Pancreas (tissue), 10 donors: ENCODE data around the gene PARP15. TPM values are rescaled to one million over a fixed set of nuclear protein-coding genes. Genes with fewer than 3 reads are reported as not detected.

Source experiments
- ATAC-seq, 4 donors: fragments of 200-7000 bp; cut with Tn5 transposase; one replicate each; pipeline versions ENCODE4 v1.8.0 to v1.9.1; 2020; ENCODE audit warnings: mild to moderate bottlenecking in 4 of 4, moderate library complexity in 4 of 4
- DNase-seq, 6 donors: peaks; one replicate each; pipeline ENCODE4 v3.0.0-alpha.2; 2020
- FAIRE-seq: peaks from 2 replicates; lab custom pipeline; 2012; peaks lifted over from hg19 to GRCh38; lab: Jason Lieb, UNC
- H3K27ac ChIP-seq, 4 donors: fragments of 200-600 bp; sonication (generic); 1 replicate in 3 of 4; 2 replicates in 1 of 4; pipeline versions ENCODE4 v1.5.0 to v1.8.0; 2020
- H3K27me3 ChIP-seq, 4 donors: fragments of 200-600 bp; one replicate each; pipeline ENCODE4 v1.8.0; 2021
- H3K36me3 ChIP-seq, 3 donors: fragments of 200-600 bp; sonication (generic) in 1 of 3; one replicate each; pipeline versions ENCODE4 v1.5.0 to v1.8.0; 2020 to 2021
- H3K4me1 ChIP-seq, 3 donors: fragments of 200-600 bp; one replicate each; pipeline ENCODE4 v1.8.0; 2021
- H3K4me3 ChIP-seq, 4 donors: fragments of 200-600 bp; sonication (generic) in 2 of 4; one replicate each; pipeline versions ENCODE4 v1.5.0 to v1.8.0; 2020 to 2021
- H3K9me3 ChIP-seq, 4 donors: fragments of 200-600 bp; one replicate each; pipeline ENCODE4 v1.8.0; 2021
- CTCF ChIP-seq, 4 donors: fragments of 200-600 bp; sonication (generic) in 3 of 4; IDR thresholded peaks; one replicate each; pipeline versions ENCODE4 v1.5.0 to v1.8.0; 2021; ENCODE audit warnings: antibody characterized with exemption in 4 of 4
- WGBS, 2 donors: extraction: QIAGEN DNeasy Blood & Tissue Kit; methylation state at CpG; one replicate each; pipeline ENCODE4 v1.1.7; 2013; 5-methylcytosine and 5-hydroxymethylcytosine counted together
- intact Hi-C, 3 donors: fragments of 100-400 bp; cut with DNase I; formaldehyde crosslinking; loops; one replicate each; pipeline versions ENCODE4 v1.11.1 to v1.14.2; 2022
- polyA plus RNA-seq, 2 donors: library from polyadenylated mRNA; stranded (reverse); fragments of 200-250 nt; gene quantifications; one replicate each; pipeline ENCODE4 v1.2.3, GENCODE V29; 2013
- total RNA-seq, 6 donors: library from RNA; stranded (reverse); fragmentation: NEBNext Ultra II Directional in 4 of 6; extraction: Animal tissue kit (Norgen Biotek cat#: 25700) in 4 of 6; gene quantifications; one replicate each; pipeline versions ENCODE4 v1.2.1 to v1.2.4, GENCODE V29; 2021 to 2023
- donor health status: healthy with polysubstance abuse.
- donor health status: DM: no; HTN: no; CAD: no; lungs with moderate emphysema.
- donor health status: DM: no; HTN: no; CAD: no.
- donor health status: control.
- donor health status: control.
- donor health status: Bipolar disorder and iron deficiency.
- donor health status: DM: yes; HTN: yes; CAD: no.
- donor health status: DM: no; HTN: no; CAD: no.
- donor health status: DM: no; HTN: no; CAD: no.
- donor health status: DM: yes; HTN: yes; CAD: no.

Gene PARP15
- total and polyA plus RNA-seq, 8 donors: 0.14 to 0.80 (median 0.62) TPM

- Histone ChIP-seq H3K27me3 (no peaks in the 10 kb centered on the region), H3K27ac (no peak overlapping the region), H3K4me3 (no peak overlapping the region), H3K36me3 (no peaks in the 10 kb centered on the region), H3K9me3 (no peaks in the 10 kb centered on the region), H3K4me1 (no peaks in the 10 kb centered on the region)
- TF ChIP-seq CTCF (IDR thresholded peaks at IDR 0.05): no peak
- no peak for DNase-seq
- intact Hi-C loops: no loop called here
- FAIRE-seq: no peak
- ATAC-seq: peak in 1 of 4 donors; percentile 49
- WGBS, 2 donors: 47 to 57% methylated on average over 5 of the region's 5 CpGs
Observed at GRCh38 chr3:122602011-122602710, 24.7 kb downstream of the PARP15 start.

GRCh38 chr3:122603056-122603455, 25.6 kb downstream of the PARP15 start:
- no peak for TF ChIP-seq CTCF (IDR thresholded peaks at IDR 0.05)
- intact Hi-C loops: no loop called here
- no peaks in the 10 kb centered on the region for H3K36me3 ChIP-seq
- no peak overlapping the region for H3K27ac ChIP-seq
- no peak overlapping the region for H3K4me3 ChIP-seq
- ATAC-seq: no peak
- no peak for DNase-seq
- no peak for FAIRE-seq
- H3K27me3 ChIP-seq: no peaks in the 10 kb centered on the region
- 77 to 82% methylated on average over 2 of the region's 2 CpGs for WGBS, 2 donors
- H3K9me3 ChIP-seq: no peaks in the 10 kb centered on the region
- no peaks in the 10 kb centered on the region for H3K4me1 ChIP-seq

GRCh38 chr3:122606330-122606729, 28.9 kb downstream of the PARP15 start:
- Histone ChIP-seq H3K4me3 (no peak overlapping the region), H3K36me3 (no peaks in the 10 kb centered on the region), H3K4me1 (no peaks in the 10 kb centered on the region), H3K27ac (no peak overlapping the region), H3K27me3 (no peaks in the 10 kb centered on the region), H3K9me3 (no peaks in the 10 kb centered on the region)
- no peak for TF ChIP-seq CTCF (IDR thresholded peaks at IDR 0.05)
- ATAC-seq: no peak
- WGBS, 2 donors: 66 to 73% methylated on average over 4 of the region's 4 CpGs
- DNase-seq: no peak
- intact Hi-C loops: no loop called here
- FAIRE-seq: no peak

- Histone ChIP-seq H3K4me3 (no peak overlapping the region), H3K4me1 (no peaks in the 10 kb centered on the region), H3K36me3 (no peaks in the 10 kb centered on the region), H3K9me3 (no peaks in the 10 kb centered on the region), H3K27ac (no peak overlapping the region), H3K27me3 (no peaks in the 10 kb centered on the region)
- intact Hi-C loops: no loop called here
- no peak for FAIRE-seq
- 78 to 90% methylated on average over 1 of the region's 1 CpG for WGBS, 2 donors
- ATAC-seq: no peak
- DNase-seq: no peak
- TF ChIP-seq CTCF (IDR thresholded peaks at IDR 0.05): no peak
Observed at GRCh38 chr3:122608916-122609315, 31.5 kb downstream of the PARP15 start.

GRCh38 chr3:122609798-122610559, 32.5 kb downstream of the PARP15 start:
- H3K36me3 ChIP-seq: no peaks in the 10 kb centered on the region
- no peak overlapping the region for H3K4me3 ChIP-seq
- peak in 1 of 4 donors; percentile 60 for ATAC-seq
- DNase-seq: no peak
- no peaks in the 10 kb centered on the region for H3K27me3 ChIP-seq
- H3K9me3 ChIP-seq: no peaks in the 10 kb centered on the region
- 79 to 85% methylated on average over 7 of the region's 7 CpGs for WGBS, 2 donors
- no peaks in the 10 kb centered on the region for H3K4me1 ChIP-seq
- no peak for FAIRE-seq
- H3K27ac ChIP-seq: no peak overlapping the region
- no peak for TF ChIP-seq CTCF (IDR thresholded peaks at IDR 0.05)
- intact Hi-C loops: no loop called here
